Activated CD4-positive, CD25-positive, alpha-beta regulatory T cell treated with anti-CD3 and anti-CD28 coated beads, Interleukin-2, amount 50 U/mL, for 24 hours (primary cell): ENCODE results near the gene ART3.

ENCODE experiments used
- ATAC-seq, 2 donors: fragments of 150-1000 bp; cut with Tn5 transposase; one replicate each; pipeline ENCODE4 v1.10.0; 2021; ENCODE audit warnings: mild to moderate bottlenecking in 1 of 2, moderate library complexity in 1 of 2

The ART3 gene

DNA sequence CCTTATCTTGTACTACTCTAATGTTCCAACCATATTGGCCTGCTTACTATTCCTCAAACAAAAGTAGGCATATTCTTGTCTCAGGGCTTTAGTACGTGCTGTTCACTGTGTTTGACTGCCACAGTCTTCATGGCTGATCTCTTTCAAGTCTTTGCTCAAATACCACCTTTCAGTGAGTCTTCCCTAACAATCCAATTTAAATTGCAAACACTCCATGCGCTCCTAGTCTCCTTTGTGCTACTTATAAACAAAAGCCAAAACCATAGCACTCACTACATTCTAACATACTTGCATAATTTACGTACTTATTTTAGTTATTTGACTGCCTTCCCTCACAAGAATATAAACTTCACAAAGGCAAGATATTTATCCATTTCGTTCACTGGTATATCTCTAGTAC lies 1.7 kb upstream of the ART3 start:
- ATAC-seq: no peak

DNA sequence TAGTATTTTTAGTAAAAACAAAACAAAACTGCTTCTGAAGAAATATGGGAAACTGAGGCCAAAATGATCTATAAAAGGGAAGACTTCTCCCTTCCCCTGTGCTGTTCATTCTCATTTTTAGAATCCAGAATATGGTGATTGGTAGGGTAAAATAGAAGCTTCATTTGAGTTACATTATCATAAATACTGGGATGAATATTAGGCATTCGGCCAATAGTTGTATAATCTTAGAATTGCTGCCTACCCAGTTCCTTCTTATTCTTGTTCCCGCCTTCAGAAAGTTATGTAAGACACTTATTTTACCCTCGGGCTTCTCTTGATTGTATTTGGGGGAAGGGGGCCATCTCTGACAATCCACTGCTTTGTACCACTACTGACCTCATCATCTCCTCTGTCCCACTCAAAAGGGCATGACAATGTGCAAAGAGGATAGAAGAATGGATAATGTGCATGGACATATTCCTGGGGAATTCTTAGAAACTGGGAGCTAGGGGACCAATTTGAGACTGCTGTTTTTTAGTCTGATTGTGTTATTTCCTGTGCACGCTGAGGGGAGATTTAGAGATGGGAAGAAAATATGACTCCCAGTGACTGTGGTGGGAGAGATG lies 588 bp downstream of the ART3 start:
- ATAC-seq: no peak

DNA sequence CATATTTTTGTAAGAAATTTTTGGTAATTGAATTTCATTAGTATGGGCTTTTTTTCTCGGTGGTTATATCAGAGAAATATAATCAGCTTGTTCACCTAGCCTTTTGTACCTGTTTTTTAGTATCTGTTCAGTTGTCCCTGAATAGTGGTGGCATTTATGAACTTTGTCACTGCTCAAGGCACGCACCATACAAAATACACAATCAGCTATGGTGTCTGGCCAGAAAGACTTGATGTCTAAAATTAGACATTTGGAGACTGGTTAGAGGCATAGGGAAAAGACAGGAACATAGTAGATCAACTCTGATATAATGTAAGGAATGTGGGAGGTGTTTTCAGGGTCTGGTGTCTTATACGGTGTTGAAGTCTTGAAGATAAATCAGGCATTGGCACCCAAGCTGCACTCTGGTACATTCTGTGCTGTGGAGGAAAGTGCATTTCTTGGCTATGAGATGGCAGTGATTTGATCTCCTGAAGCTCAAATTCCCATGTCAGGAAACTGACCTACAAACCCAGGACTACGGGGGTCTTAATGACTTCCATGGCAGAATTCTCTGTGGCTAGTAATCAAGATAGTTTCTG lies 3.6 kb downstream of the ART3 start:
- no peak for ATAC-seq

DNA sequence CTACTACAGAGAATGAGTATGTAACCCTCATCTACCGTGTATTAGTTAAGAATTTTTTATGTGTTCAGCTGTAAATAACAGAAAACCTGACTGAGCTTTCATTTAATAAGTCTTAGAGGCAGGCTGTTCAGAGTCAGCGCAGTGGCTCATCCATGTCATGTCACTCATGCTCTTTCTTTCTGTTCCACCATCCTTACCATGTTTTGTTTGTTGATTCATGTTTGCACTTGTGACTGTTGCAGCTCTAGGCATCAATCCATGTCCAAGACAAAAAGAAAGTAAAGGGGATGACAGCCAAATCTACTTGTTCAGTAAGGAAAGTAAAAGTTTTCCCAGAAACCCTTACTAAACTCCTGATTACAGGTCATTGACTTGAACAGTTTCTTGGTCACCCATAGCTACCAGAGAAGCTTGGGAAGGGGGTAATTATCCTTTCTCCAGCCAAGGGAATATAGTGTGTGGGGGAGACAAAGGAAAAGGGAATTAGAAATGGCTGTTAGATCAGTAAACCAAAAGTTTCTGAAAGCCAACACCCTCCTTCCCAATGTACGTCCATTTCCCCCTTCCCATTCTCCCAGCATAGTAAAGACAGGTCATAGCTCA lies 9.0 kb downstream of the ART3 start:
- ATAC-seq: no peak

DNA sequence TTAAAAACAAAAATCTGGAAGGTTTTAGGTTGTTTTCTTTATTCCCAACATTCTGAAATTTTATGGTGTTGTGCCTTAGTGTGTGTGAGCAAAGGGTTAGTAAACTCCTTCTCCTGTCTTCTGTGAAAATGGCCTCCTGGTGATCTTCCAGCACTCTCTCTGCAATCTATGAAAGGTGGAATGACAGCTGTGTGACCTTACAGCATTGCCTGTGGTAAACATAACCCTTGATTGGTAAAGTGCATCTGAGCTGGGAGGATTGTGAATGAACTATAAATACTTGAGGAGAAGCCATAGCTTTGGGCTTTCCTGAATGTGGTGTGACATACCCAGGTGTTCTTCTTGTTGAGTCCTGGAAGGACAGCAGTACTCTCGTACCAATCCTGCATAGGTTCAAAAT lies 10.0 kb downstream of the ART3 start:
- no peak for ATAC-seq

DNA sequence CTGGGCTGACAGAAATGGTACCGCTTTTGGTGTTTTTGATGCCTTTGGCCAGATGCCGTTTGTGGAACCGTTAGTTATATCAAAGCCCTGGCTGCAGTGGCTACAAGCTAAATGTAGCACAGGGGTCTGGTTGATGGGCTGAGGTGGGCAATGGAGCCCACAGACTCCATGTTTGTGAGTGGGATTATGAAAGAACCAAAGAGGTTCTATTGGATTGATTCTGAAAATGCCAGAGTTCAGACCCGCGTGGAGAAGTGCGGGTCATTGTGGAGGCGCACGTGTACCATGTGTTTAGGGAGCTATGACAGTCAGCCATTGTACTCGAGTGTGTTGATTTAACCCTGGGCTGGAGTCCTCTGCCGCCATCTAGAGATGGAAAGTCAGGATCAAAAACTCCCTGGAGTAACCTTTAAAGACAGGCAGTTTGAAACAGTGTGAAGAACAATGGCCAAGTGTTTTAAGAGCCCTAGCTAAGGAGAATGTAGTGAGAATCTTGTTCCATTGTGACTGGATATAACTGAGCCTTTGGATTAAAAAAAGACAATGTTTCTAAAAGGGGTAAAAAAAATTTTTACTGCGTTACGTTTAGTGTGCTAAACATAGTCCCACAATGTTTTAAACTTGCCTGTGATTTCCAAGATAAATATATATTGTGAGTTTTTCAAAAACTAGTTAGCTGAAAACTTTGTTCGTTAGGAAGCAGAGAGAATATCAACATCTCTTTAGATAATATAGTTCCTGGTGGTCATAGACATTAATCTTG lies 12.7 kb downstream of the ART3 start:
- ATAC-seq: no peak

DNA sequence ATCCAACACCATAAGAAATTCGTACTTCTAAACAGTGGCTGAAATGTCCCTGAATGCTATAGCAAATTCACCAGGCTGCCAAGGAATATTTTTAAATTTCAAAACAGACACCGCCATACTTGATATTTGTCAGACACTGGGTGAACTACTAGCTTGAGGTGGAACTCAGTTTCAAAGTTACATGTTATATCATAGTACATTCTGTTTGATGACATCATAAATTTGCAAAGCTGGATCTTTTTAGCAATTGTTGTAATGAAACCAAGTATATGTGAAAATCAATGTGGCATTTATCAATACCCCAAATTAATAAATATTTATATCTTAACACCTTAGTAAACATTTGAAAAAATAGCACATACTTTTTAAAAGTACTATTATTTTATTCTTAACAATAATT lies 14.2 kb downstream of the ART3 start:
- no peak for ATAC-seq

DNA sequence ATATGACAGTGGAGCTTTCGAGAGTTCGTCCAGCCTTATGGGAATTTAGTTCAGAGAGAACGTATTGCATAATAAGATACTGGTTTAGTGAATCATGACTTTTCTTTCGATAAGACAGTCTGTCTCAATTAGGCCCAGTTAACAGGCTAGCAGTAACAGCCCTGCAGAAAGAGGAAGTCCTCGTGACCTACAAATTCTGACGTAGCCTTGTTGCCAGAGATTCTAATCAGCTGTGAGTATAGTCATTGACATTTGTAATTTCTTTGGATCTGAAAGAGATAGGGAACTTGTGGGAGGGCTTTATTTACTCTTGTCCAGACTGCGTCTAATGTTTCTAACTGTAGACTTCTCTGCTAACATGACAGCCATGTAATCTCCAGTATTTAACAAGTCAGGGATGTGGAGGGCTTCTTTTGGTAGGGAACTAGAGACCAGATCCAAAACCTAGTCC lies 15.8 kb downstream of the ART3 start:
- ATAC-seq: peak; percentile 67 to 86

DNA sequence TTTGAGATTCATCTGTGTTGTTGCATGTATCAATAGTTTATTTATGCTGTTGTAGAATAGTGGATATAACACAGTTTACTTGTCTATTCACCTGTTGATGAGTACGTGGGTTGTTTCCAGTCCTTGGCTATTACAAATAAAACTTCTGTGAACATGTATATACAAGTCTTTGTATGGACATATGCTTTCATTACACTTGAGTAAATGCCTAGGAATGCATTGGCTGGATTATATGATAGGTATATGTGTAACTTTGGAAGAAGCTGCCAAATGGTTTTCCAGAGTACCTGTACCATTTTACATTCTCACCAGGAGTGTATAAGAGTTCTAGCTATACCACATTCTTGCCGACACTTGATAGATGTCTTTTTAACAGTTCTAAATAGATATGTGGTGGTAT lies 16.5 kb downstream of the ART3 start:
- no peak for ATAC-seq

DNA sequence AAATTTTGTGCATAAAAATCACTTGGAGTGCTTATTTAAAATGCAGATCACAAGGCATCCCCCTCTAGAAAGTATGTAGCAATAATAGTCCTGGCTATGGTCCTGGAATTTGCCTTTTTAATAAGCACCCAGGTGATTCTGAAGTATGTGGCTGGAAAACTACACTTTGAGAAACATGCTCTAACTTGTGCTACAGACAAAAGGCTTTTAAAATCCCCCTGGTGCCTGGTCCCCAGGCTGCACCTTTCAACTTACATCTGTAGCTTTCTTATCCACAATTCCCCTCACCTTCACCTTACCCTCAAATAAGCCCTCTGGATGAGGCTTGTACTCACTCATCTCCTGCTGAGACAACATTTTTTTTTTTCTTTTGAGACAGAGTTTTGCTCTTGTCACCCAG lies 21.1 kb downstream of the ART3 start:
- ATAC-seq: no peak

DNA sequence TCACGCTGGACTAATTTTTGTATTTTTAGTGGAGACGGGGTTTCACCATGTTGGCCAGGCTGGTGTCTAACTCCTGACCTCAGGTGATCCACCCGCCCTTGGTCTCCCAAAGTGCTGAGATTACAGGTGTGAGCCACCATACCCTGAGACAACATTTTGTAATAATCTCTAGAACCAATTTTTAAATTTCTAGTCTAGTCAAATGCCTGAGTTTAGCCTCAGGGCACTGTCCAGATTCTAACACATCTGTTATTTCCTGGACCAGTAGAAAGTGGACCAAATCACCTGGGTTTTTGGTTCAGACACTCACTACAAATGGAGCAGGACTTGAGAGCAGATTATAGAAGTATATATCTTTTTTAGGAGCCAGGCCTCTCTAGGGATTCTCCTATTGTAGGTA lies 21.6 kb downstream of the ART3 start:
- no peak for ATAC-seq

DNA sequence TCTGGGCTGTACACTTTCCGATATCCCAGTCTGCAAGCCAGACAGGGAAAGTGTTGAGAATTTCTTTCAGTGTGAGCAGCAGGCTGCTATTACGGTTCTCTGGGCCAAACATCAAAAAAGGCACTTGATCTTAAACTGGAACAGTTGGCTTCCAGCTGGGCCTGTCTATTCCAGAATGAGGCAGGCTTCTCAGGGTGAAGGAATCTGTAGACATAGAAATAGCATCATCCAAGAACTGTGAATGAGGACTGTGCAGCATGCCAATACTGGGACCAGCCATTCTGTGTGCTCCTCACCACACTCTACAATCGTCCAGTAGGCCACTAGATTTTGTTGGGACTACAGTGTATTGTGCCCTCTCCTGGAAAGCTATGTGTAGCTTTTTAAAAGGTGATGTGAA lies 31.1 kb downstream of the ART3 start:
- no peak for ATAC-seq

DNA sequence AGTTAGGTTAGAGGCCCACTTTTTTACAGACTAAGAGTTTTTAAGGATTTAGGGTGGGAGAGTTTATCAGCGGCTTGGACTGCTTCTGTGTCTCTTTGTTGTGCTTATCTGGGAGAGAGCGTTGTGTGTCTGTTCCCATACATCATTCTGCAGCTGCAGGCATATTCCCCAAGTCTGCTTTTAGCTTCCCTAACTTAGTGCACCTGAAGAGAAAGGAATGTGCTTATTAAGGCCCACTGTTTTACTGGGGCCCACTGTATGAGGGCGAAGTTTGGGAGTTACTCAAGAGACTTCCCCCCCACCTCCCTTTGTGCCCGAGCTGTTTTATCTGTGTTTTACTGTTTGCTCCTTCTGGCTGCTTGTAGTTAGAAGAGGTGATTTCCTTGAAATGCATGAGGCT lies 31.9 kb downstream of the ART3 start:
- no peak for ATAC-seq

DNA sequence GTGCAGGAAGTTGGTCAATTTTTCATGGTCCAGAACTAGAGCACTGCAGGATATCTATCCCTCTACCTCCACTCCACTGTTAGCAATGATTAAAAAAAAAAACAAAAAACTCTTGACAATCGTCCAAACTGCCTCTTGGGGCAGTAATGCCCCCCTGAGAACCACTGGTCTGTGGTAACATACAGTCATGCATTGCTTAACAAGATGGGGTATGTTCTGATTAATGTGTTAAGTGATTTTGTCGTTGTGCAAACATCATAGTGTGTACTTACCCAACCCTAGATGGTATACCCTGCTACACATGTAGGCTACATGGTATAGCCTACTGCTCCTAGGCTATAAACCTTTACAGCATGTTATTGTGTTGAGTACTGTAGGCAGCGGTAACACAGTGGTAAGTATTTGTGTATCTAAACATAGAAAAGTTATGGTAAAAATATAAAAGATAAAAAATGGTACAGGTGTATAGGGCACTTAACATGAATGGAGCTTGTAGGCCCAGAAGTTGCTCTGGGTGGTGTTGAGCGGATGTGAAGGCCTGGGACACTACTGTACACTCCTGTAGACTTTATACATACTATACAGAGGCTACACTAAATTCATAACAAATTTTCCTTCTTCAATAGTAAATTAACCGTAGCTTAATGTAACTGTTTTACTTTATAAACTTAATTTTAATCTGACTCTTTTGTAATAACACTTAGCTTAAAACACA lies 34.1 kb downstream of the ART3 start:
- peak; percentile 25 to 51 for ATAC-seq

DNA sequence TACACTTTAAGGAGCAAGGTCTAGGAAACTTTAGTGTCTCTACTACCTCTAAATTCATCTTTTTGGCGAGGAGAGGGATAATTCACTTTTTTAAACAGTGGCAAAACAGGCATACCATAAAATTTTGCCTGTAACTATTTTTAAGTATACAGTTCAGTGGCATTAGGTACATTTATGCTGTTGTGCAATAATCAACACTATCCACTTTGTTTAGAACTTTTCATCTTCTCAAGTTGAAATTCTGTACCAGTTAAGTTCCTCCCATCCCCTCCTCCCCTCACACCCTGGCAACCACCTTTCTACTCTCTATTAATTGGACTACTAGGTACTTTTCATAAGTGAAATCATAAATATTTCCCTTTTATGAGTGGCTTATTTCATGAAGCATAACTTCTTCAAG lies 42.3 kb downstream of the ART3 start:
- ATAC-seq: no peak

DNA sequence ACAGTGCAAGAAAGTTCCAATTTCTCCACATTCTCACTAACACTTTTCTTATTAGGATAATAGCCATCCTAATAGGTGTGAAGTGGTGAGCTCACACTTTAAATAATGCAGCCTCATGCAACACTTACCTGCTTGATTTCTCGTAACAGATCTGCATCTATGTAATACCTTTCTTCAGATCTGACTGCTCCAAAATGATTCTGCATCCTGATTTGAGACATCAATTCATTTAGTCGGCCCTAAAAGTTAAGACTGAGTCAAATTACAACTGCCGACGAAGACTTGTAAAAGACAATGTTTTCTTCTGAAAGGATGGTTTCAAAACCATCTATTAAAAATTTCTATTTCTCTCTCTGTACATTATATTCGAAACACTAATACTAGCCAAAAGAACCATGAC lies 43.0 kb downstream of the ART3 start:
- ATAC-seq: no peak

DNA sequence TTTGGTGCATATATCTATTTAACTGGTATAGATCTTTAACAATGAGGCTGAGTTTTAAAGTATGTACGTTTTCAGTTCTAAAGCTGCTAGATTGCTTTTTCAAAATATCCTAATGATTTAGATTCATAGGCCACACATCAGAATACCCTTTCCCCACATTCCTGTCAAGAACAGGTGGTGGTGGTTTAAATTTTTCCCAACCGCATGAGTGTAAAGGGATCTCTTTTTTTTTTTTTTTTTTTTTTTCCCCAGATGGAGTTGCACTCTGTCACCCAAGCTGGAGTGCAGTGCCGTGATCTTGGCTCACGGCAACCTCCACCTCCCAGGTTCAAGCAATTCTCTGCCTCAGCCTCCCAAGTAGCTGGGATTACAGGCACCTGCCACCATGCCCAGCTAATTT lies 45.7 kb downstream of the ART3 start:
- no peak for ATAC-seq

DNA sequence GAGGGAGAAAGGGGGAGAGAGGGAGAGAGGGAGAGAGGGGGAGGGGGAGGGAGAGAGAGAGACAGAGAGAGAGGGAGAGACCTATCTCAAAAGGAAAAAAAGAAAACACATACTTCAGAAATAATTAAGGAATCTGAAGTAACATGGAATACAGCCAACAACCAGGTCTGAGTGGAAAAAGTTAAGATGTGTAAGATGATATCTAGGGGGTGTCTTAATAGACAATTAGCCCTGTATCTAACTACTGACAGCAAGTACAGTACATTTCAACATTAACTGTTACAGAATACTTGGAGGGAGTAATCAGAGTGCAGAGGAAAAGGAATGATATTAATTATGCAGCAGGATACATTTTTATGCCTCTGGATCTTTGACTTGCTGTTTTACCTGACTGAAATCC lies 51.3 kb downstream of the ART3 start:
- ATAC-seq: no peak

DNA sequence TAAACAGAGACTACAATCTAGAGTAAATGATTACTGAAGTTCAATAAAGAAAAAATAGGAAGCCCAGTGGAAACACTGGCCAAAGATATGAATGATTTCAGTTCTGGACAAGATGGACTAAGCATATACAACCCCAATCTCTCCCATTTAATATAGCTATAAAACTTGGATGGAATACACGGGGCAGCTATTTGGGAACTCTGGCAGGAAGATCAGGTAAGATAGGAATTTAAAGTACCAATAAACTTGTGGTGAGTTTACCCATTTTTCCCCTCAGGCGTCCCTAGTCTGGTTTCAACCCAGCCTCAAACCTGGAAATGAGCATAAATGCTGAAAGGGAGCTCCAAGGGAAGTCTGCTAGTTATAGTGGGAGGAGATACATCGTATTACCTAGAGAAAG lies 53.2 kb downstream of the ART3 start:
- no peak for ATAC-seq

DNA sequence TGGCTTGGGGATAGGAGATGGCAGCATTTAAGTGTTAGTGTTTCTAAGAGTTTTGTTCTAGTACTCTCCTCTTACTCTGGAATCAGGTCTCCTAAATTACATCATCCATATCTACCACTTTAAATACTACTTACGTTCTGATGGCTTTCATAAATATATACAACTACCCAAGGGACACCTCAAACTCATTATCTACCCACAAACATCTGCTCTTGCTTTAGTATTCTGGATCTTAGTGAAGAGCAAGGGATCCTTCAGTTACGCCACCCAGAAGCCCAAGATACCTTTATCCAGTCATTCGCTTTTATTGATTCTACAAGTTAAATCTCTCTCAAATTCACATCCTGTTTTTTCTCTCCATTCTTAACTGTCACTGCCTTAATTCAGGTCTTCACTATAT lies 66.7 kb downstream of the ART3 start:
- ATAC-seq: no peak

DNA sequence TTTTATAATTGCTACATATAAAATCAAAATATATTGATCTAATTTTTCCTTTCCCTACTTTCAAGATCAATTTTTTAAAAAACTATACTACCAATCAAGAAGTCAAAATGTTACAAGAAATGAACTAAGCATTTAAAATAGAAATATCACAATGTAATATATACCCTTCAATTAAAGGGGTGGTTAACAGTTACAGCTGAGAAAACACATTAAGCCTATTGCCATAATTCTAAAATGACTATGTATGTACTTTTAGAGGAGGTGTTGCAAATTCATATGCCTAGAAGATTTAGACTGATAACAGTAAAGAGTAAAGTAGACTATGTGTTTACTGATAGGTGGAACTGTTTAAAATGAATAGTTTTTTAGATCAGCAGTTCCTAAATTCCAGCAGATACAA lies 70.0 kb downstream of the ART3 start:
- ATAC-seq: no peak

DNA sequence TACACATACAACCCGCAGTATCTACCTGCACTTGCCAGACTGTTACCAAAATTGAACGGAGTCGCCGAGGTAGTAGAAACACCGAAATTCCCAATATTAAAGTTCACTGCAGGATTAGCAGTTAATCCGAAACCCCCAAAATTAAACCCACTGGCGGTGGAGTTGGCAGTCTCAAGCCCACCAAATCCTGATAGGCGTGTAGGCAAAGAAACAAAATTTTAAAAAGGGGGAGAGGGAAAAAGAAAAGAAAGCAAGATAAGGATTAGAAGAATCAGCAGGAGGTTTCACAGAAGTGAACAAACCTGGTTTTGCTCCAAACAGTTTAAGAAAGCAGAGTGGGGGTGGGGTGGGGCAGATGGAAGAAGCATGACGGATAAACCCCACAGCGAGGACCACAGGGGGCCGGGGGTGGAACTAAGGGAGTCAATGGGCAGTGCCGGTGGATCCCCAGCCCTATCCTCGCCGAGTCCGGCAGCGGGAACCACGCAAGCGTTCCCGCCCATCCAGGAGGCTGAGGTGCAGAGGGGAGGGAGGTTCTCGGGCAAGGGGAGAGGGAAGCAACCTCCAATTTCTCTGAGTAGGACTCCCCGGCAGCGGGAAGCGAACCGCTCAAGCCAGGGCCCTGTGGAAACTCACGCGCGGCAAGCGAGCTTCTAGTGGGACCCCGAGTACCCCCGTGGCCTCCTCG lies 73.1 kb downstream of the ART3 start:
- ATAC-seq: peak; percentile 14 to 39
